RPMI7951 (cell line): ENCODE results near the gene METTL21A. TPM values are rescaled to one million over a fixed set of nuclear protein-coding genes. Genes with fewer than 3 reads are reported as not detected.

Experiments
- DNase-seq: peaks from one replicate; pipeline ENCODE4 v3.0.0-alpha.2; 2012; ENCODE audit warnings: low read depth
- total RNA-seq: library from RNA; depleted of rRNA; stranded (reverse); fragments of >200 nt; shearing (Covaris generic); gene quantifications from 2 replicates; pipeline ENCODE4 v1.2.3, GENCODE V29; 2014

The METTL21A gene
- total RNA-seq, 1 experiment from 2014 or later = 22.1 TPM

DNA sequence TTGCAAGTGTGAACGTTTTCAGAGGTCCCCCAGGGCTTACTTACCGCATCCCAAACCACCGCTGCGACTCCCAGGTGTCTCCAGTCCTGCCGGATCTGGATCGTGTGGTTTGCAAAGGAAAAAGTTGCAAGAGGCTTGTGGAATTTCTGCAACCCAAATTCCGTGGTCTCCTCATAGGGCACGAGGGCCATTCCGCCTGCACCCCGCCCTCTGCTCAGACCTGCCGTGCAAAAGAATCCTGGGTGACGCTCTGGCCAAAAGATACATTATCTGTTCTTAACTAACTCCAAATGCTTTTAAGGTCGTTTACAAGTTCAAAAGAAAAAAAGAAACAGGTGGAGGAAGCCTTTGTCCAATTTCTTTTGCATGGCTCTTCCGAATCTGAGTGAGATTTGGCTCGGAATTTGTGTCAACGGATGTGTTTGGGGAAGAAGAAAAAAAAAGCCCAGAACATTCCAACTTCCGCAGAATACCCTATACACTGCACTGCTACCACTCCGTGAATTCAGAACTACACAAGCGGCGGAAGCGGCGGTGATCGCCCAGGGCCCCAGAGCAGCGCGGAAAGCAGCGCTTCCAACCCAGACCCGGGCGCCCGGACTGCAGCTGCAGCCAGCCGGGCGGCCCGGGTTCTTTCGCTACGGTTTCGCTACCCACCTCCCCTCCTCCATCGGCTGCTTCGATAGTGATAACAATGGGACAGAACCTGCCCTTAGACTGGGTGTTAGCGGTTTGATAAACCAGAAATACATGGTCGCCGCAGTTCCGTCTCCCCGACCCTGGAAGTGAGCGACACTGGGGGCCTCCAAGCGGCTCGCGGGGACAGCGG is 795 bp downstream of the METTL21A start:
- peak; percentile 76 for DNase-seq

DNA sequence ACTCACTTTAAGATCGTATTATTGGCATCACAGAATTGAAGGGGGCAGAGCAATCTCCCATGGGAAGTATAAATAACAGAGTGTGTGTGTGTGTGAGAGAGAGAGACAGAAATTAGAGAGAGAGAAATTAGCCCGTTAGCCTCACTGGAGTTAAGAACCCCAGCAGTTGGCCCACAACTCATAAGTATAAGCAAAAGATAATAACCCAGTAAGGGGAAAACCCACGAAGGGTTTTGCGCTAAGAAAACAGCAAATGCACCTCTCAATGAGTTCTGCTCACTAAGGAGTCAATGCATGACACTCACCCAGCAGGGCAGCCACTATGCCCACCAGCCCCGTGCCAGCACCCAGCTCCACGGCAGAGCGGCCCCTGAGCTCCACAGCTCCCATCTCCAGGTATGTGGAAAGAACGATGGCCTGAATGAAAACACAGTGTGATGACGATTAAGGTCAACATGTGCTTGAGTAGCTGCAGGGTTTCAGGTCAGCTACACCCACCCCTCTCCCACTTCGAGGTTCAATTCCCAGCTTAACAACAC is 3.6 kb downstream of the METTL21A start:
- DNase-seq = no peak

DNA sequence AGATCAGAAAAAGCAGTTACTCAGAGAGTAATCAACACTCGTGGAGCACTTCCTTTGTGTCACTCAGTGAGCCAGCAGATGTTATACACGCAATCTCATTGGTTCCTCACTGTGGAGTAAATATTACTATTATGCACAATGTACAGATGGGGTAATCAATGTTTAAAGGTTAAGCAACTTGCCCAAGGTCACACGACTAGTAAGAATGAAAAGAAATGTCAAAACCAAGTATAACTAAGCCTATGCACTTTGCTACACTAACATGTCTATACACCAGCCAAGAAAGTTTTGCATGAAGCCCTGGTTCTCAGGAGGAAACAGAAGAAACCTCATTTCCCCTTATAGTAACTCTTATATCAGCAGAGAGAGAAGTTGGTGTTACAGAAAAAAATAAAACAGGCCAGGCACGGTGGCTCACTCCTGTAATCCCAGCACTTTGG is 5.4 kb downstream of the METTL21A start:
- DNase-seq = no peak

DNA sequence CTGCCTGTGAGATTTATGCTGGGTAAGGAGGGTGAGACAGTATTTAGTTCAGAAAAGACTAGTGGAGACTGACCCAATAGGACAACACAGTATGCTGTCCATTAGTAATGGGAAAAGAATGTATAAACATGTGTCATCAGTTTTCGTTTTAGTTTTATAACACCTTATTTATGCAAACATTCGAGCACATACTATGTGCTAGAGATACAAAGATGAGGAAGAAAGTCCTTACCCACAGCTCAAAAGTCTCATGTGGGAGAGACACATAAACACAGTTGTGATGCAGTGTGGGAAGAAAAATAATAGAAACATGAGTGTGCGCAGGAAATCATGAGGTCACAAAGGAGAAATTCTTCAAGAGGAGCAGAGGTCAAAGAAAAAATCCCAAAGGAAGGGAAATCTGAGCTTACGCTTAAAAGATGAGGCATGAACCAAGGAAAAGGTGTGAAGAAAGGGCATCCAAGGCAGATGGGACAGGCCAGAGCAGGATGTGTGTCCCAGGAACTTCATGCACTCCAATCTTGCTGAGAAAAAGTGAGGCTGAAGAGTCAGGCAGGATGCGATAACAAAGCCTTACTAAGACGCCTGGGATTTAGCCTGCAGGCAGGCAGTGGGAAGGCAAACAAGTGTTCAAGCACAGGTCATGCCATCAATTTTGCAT is 8.1 kb downstream of the METTL21A start:
- DNase-seq = peak; percentile 84

DNA sequence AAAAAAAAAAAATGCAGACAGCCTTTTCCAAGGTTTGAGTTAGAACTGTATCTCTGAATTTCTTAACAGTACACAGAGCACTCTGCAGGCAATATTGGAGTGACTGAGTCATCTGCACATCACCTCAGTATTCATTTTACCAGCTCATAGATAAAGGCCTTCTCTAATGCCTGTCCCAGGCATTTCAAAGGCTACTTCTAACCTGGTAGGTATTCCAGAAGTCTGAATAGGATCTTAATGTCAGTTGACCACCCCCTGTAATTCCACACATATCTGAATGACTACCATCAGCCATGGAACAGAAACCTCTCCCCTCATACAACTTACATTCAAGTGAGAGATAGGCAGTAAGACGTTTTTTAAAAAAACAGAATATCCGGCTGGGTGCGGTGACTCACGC is 9.0 kb downstream of the METTL21A start:
- DNase-seq = peak; percentile 31

DNA sequence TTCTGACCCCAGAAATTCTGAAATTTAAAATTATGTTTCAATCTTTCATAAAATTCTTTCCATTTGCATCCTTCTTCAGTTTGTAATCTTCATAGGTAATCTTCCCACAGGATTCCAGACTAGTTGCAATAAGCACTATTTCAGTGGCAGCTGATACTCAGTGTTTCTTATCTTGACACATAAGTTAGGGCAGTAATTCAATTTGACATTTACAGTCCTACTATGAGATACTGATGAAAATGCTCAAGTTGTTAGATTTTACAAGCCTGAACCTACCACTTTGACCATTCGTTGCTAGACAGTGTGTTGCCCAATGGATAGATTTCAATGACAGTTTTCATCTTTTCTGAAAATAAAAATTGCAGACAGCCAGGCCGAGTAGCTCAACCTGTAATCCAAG is 10.4 kb downstream of the METTL21A start:
- DNase-seq = no peak

DNA sequence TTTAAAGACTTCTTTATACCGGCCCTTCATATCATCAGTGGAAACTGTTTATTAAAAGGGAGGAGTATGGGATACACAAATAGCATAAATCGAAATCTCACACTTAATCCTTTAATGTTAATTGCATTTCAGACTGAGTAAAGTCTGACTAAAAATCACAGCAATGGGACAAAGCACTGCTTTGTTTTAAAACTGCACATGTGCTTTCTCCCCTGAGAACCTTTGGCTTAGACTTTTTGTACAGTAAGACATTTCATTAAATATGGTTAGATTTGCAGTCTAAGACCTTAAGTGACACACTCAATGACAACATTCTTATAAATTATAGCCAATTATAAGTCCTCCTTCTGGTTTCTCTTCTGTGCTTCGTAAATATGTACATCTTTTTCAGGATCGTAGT is 12.5 kb downstream of the METTL21A start:
- no peak for DNase-seq

DNA sequence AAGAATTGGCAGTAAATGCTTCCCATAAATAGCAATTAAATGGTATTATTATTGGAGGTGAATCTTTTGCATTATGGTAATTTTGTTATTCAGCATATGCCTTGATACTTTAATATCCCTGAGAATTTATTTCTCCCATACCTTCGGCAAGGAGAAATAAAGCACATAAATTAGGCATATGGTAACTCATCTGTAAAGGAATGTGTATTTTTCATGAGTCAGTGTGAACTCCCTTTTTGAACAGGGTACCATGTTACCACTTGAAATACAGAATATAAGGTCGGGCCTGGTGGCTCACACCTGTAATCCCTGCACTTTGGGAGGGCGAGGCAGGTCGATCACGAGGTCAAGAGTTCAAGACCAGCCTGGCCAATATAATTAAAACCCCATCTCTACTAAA is 18.4 kb downstream of the METTL21A start:
- DNase-seq = no peak

DNA sequence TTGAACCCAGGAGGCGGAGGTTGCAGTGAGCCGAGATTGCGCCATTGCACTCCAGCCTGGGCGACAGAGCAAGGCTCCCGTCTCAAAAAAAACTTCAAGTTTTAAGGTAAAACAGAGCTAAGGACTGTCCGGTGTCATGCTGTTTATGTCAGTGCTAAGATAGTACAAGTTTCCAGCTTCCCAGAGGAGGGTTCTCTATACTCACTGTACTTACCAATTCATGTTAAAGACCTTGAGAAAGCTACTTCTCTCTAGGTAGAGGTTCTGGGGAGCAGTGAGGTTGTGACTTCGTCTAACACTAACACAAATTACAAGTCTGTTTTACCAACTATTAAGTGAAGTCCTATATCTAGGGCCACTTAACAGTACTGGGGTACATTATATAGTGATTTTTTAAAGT is 18.8 kb downstream of the METTL21A start:
- DNase-seq = no peak

DNA sequence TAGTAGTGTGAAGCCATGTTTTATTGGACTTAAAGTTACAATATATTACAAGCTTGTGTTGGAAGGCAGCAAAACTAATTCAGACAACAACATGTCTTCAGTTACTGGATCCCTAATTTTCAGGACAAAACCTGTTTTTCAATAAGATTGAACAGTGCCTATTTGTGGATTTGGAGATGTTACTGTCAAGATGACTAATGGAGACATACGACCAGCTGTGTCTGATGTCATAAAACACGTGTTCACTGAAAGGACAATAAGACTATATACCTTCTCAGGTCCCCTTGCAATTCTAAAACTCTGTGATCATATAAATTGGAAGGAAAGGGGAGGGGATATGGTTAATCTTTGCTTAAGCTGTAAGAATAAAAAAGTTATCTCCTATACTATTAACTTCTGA is 21.7 kb downstream of the METTL21A start:
- no peak for DNase-seq

DNA sequence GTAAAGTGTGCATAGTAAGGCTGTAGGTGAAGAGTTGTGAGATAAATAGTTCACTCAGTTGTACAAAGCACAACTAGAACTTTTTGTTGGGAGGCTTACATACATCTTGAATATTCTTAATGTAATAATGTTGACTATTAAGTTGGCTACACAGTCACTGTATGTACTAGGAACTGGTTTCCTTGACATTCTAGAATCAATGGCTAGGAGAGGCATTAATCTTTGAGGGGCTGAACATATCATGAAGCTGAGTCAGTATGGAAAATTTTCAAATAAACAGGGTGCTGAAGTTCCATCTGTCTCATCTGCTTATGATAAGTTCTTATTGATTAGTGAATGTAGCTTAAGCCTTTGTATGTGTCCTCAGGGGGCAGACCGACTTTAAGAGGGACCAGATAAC is 23.4 kb downstream of the METTL21A start:
- no peak for DNase-seq

DNA sequence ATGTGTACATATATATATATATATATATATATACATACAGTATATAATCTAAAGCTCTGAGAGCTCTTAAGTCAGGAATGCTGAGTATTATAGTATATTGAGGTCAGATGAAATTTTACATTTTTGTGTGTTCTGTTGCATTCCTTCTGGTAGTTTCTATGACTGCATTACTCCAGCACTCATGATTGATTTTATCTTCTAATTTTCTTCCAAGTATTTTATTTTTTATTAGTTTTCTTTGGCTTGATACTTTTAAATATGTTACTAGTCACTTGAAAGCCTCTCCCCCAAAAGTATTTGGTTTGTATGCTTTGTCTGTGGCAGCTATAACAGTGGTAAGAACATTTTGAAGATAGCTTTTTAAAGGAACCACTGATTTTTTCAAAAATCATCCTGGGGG is 25.0 kb downstream of the METTL21A start:
- DNase-seq = no peak

DNA sequence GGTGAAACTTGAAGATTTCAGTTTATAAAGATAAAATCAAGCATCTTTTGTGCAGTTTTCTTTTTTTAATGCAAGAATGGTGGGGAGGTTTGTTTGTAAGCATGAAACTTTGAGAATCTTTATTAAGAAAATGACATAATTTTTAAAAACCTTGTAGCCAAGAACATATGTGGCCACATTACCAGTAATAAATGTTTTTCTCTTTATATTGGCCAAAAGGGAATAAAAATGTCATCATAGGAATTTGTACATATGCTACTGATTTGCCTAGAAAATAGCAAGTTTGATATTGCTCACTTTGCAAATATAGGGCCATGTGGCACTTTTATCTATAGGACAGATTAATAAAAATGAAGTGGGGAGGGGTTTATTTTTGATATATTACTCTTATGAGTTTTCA is 25.6 kb downstream of the METTL21A start:
- no peak for DNase-seq

DNA sequence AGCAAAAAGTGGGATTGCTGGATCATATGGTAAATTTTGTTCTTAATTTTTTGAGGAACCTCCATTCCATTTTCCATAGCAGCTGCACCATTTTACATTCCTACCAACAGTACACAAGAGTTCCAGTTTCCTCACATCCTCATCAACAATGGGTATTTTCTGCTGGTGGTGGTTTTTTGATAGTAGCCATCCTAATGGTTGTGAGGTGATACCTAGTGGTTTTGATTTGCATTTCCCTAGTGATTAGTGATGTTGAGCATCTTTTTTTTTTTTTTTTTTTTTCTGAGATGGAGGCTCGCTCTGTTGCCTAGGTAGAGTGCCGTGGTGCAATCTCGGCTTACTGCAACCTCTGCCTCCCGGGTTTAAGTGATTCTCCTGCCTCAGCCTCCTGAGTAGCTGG is 30.5 kb downstream of the METTL21A start:
- DNase-seq = no peak

DNA sequence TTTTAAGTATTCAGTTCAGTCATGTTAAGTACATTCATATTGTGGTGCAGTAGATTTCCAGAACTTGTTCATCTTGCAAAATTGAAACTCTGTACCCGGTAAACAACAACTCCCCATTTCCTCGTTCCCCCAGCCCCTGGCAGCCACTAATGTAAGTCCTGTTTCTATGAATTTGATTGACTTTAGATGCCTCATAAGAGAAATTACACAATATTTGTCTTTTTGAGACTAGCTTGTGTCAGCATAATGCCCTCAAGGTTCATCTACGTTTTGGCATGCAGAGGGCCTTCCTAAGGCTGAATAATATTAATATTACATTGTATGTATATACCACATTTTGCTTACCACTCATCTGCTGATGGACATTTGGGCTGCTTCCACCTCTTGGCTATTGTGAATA is 30.9 kb downstream of the METTL21A start:
- no peak for DNase-seq

DNA sequence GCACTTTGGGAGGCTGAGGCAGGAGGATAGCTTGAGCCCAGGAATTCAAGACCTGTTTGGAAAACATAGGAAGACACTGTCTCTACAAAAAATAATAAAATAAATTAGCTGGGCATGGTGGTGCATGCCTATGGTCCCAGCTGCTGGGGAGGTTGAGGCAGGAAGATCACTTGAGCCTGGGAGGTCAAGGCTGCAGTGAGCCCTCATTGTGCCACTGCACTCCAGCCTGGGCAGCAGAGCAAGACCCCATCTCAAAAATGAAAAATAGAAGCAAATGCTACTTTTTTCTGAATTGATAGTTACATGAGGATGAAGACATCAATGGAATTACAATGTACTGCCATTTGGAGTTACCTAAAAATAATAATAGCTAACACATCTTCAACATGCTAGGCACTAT is 31.9 kb downstream of the METTL21A start:
- DNase-seq = no peak

DNA sequence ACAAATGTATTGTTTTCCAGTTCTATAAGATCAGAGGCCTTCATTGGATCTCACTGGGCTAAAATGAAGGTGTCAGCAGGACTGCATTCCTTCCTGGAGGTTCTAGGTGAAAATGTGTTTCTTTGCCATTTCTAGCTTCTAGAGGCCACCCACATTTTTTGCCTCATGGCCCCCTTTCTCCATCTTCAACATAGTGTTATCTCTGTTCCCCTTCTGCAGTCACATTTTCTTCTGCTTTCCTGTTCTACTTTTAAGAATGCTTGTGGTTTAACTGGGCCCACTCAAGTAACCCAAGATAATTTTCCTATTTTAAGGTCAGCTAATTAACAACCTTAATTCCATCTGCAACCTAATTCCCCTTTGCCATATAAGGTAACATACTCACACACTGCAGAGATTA is 36.1 kb downstream of the METTL21A start:
- no peak for DNase-seq

DNA sequence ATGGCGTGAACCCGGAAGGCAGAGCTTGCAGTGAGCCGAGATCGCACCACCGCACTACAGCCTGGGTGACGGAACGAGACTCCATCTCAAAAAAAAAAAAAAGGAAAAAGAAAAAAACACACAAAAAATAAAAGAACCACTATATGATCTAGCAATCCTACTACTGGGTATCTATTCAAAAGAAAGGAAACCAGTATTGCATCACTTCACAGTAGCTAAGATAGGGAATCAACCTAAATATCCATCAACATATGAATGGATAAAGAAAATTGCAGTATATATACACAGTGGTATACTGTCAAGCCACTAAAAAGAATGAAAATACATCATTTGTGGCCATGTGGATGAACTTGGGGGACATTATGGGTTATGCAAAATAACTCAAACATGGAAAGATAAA is 37.9 kb downstream of the METTL21A start:
- DNase-seq = no peak

DNA sequence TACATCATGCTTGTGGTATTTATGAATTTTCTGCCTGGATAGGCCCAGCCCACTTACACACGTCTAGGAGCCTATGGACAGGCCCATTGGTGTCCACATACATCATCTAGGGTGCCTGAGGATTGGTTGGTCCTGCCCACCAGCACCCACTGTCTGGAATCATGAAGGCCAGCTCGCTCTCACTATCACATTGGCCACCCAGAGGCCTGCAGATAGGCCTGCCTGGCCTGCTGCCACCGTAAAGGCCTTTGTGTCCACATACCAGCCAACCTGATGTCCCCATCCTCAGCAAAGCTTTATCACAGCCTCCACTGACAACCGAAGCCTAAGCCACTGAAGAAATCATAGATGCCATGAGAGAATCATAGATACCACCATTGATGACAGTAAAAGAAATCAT is 40.2 kb downstream of the METTL21A start:
- DNase-seq = no peak

DNA sequence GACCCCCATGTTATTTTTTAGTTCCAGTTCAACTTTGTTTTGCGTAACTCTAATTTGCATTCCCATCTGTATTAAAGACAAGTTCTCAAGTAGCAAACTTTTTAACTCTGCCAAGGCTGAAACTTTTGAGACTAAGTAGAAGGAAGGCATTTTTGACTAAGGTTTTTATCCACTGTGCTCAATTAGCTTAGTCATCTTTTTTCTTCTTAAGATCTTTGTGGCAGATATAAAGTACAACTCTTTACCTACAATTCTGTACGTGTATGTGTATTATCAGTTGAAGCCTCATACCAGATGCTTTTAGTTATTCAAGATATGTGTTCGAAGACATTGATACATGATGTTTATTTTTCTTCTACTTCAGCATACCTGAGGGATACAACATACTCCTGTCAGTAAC is 53.8 kb downstream of the METTL21A start:
- no peak for DNase-seq

DNA sequence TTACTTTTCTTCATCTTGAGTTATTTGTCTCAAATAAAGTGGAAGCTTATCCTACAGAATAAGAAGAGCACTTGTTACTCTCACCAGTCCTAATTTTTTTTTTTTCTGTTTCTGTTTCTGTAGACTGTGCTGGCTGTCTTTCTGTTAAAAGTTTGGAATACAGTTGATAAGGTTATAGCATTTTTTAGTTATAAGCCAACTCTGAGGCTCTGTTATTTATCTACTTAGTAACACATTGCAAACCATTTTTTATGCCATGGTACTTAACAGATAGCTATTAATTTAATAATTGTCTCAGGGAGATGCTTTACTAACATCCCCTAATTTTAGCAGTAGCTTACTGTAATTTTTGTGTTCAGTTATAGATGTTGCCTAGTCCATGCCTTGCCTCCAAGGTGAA is 57.5 kb downstream of the METTL21A start:
- DNase-seq = no peak

DNA sequence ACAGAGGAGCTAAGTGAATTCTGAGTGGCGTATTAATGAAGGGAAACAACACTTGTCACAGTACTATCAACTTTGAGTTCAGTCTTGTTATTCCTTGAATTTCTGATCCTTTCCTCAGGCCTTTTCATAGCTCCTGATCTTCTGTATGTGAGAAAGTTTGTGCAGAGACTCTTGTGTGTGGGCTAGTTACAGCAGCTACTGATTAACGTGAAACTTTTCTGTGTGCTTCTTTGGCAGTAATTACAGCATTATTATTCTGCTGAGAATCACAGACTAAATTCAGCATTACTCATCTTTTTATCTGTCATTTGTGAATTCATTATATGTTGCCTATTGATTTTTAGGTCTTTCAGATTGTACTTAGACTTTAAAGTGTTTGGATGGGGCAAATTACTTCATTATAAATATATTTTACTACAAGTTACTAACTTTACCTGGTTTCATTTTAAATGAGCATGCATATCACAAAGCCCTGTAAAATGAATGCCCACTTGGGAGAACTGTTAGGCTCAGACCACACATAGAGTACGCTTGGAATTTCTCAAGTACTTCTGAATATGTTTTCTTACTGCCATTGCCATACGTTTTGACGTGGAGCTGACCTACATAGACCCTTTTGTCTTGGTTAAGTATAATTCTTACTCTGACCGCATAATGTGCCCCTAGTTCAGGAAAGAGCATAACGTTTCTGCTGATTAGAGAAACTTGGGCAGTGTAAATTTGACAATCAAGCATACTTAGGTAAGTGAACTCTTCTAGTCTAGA is 59.3 kb downstream of the METTL21A start:
- DNase-seq = no peak
